SK-N-SH (cell line): ENCODE measurements around the gene SPATA24. TPM values are rescaled to one million over a fixed set of nuclear protein-coding genes. Genes with fewer than 3 reads are reported as not detected.

ENCODE experiments used
- CTCF ChIA-PET: fragments of 300-600, 350-600 bp; formaldehyde crosslinking; extraction: SDS; loops from one replicate; lab custom pipeline; 2021; lab: Yijun Ruan, JAX
- POLR2A ChIA-PET: fragments of 350-600 bp; sonication (Branson Sonifier 250); formaldehyde crosslinking; extraction: SDS; loops from one replicate; lab custom pipeline; 2020; ENCODE audit warnings: antibody characterized with exemption, inconsistent platforms; lab: Yijun Ruan, JAX
- DNase-seq: peaks from one replicate; pipeline ENCODE4 v3.0.0; 2012
- H2AFZ ChIP-seq: fragments of 200-600 bp; sonication (generic); 2 replicates; pipeline ENCODE4 v1.8.1; 2016; ENCODE audit warnings: antibody characterized with exemption, mild to moderate bottlenecking, low read depth
- H3F3A ChIP-seq: fragments of 200-600 bp; sonication (generic); replicated peaks from 2 replicates; pipeline ENCODE3; 2016; ENCODE audit warnings: antibody characterized with exemption, mild to moderate bottlenecking; ENCODE audit not compliant: insufficient read depth
- H3K27ac ChIP-seq, 2 experiments: fragments of 200-500 bp in 1 of 2; fragments of 200-600 bp in 1 of 2; sonication (Bioruptor generic) in 1 of 2; sonication (generic), shearing (Covaris generic) in 1 of 2; 2 replicates each; pipeline versions ENCODE4 v1.5.1 to v1.6.1; 2014 to 2016; ENCODE audit warnings: low read depth in 2 of 2, inconsistent platforms in 1 of 2, low read length in 1 of 2, mild to moderate bottlenecking in 1 of 2, mixed read lengths in 1 of 2
- H3K27me3 ChIP-seq: fragments of 200-600 bp; sonication (generic), shearing (Covaris generic); 2 replicates; pipeline ENCODE4 v1.6.1; 2016; ENCODE audit warnings: mixed run types; ENCODE audit not compliant: insufficient read depth
- H3K36me3 ChIP-seq, 2 experiments: fragments of 200-500 bp in 1 of 2; fragments of 200-600 bp in 1 of 2; sonication (Bioruptor generic) in 1 of 2; sonication (generic) in 1 of 2; replicated peaks in 1 of 2; 2 replicates each; pipeline versions ENCODE3 to v1.5.1; 2014 to 2016; ENCODE audit warnings: low read length in 1 of 2, mild to moderate bottlenecking in 1 of 2; ENCODE audit not compliant: insufficient read depth in 2 of 2, control insufficient read depth in 1 of 2
- H3K4me1 ChIP-seq, 2 experiments: fragments of 200-500 bp in 1 of 2; fragments of 200-600 bp in 1 of 2; sonication (Bioruptor generic) in 1 of 2; sonication (generic), shearing (Covaris generic) in 1 of 2; 2 replicates each; pipeline versions ENCODE4 v1.5.1 to v1.6.1; 2014 to 2016; ENCODE audit warnings: low read depth in 1 of 2, low read length in 1 of 2, mixed run types in 1 of 2; ENCODE audit not compliant: insufficient read depth in 2 of 2, control insufficient read depth in 1 of 2
- H3K4me2 ChIP-seq: fragments of 200-600 bp; sonication (generic), shearing (Covaris generic); 2 replicates; pipeline ENCODE4 v1.6.1; 2017; ENCODE audit warnings: mixed run types
- H3K4me3 ChIP-seq, 2 experiments: fragments of 200-500 bp in 1 of 2; fragments of 200-600 bp in 1 of 2; sonication (Bioruptor generic) in 1 of 2; sonication (generic), shearing (Covaris generic) in 1 of 2; 2 replicates each; pipeline versions ENCODE4 v1.5.1 to v1.8.1; 2014 to 2016; ENCODE audit warnings: low read depth in 2 of 2, inconsistent platforms in 1 of 2, low read length in 1 of 2, mild to moderate bottlenecking in 1 of 2, mixed read lengths in 1 of 2, moderate library complexity in 1 of 2
- H3K79me2 ChIP-seq: fragments of 200-600 bp; sonication (generic); 2 replicates; pipeline ENCODE4 v1.8.1; 2017; ENCODE audit warnings: mild to moderate bottlenecking; ENCODE audit not compliant: insufficient read depth
- H3K9ac ChIP-seq: fragments of 200-600 bp; sonication (generic); 2 replicates; pipeline ENCODE4 v1.6.1; 2017; ENCODE audit warnings: mixed run types
- H3K9me2 ChIP-seq: fragments of 200-600 bp; sonication (generic); 2 replicates; pipeline ENCODE4 v1.6.1; 2017; ENCODE audit warnings: mixed run types
- H3K9me3 ChIP-seq: fragments of 200-600 bp; sonication (generic); 2 replicates; pipeline ENCODE4 v1.6.1; 2017; ENCODE audit warnings: mixed run types, mild to moderate bottlenecking, moderate library complexity
- H4K20me1 ChIP-seq: fragments of 200-600 bp; sonication (generic); 2 replicates; pipeline ENCODE4 v1.6.1; 2017; ENCODE audit warnings: mild to moderate bottlenecking, mixed run types; ENCODE audit not compliant: insufficient read depth
- CHD2 ChIP-seq: fragments of 150-350 bp; IDR thresholded peaks from 2 replicates; pipeline ENCODE4 v1.6.1; 2018; ENCODE audit warnings: low read length; ENCODE audit not compliant: partially characterized antibody
- FOXM1 ChIP-seq: IDR thresholded peaks from 2 replicates; pipeline ENCODE4 v1.4.0; 2012; ENCODE audit warnings: low read depth, mild to moderate bottlenecking
- GATA2 ChIP-seq: sonication (generic); formaldehyde crosslinking; IDR thresholded peaks from 2 replicates; pipeline ENCODE4 v1.5.0; 2020; ENCODE audit warnings: mild to moderate bottlenecking, missing genetic modification reagents
- NRF1 ChIP-seq: IDR thresholded peaks from 2 replicates; pipeline ENCODE4 v1.6.1; 2012; ENCODE audit warnings: low read depth, mild to moderate bottlenecking, low read length
- RXRA ChIP-seq: IDR thresholded peaks from 2 replicates; pipeline ENCODE4 v1.4.0; 2012; ENCODE audit warnings: low read depth, mild to moderate bottlenecking, borderline replicate concordance
- SIN3A ChIP-seq: IDR thresholded peaks from 2 replicates; pipeline ENCODE4 v1.6.1; 2012; ENCODE audit warnings: low read depth, mild to moderate bottlenecking, low read length, moderate library complexity, borderline replicate concordance
- TAF1 ChIP-seq: IDR thresholded peaks from 2 replicates; pipeline ENCODE4 v1.6.1; 2012; ENCODE audit warnings: low read depth, mild to moderate bottlenecking, low read length, moderate library complexity, borderline replicate concordance
- TCF12 ChIP-seq: IDR thresholded peaks from 2 replicates; pipeline ENCODE4 v1.4.0; 2012
- TEAD4 ChIP-seq: IDR thresholded peaks from 2 replicates; pipeline ENCODE4 v1.4.0; 2012; ENCODE audit warnings: mild to moderate bottlenecking, borderline replicate concordance; ENCODE audit not compliant: insufficient read depth
- WGBS: methylation state at CpG from one replicate; pipeline ENCODE4 v1.1.6; 2017; ENCODE audit warnings: low lambda C conversion rate; 5-methylcytosine and 5-hydroxymethylcytosine counted together
- polyA plus RNA-seq, 3 experiments: library from polyadenylated mRNA; depleted of rRNA; stranded (reverse); fragments of >200 nt; gene quantifications; 2 replicates each; pipeline ENCODE4 v1.2.3, GENCODE V29; 2012
- TF ChIP-seq, protein P1 (sequence below): fragments of 150-350 bp; IDR thresholded peaks from 2 replicates; pipeline ENCODE4 v1.6.1; 2016; ENCODE audit warnings: mild to moderate bottlenecking, low read depth, low read length
- TF ChIP-seq, protein P2 (sequence below): IDR thresholded peaks from 2 replicates; pipeline ENCODE4 v1.4.0; 2012; ENCODE audit warnings: low read depth, borderline replicate concordance
- TF ChIP-seq, protein P3 (sequence below): IDR thresholded peaks from 2 replicates; pipeline ENCODE4 v1.4.0; 2012; ENCODE audit warnings: low read depth, borderline replicate concordance
- TF ChIP-seq, protein P4 (sequence below): IDR thresholded peaks from 2 replicates; pipeline ENCODE4; 2012

SPATA24 gene
- polyA plus RNA-seq, 1 of the 3 experiments (the other 2 are of a cell fraction), result 7.6 TPM

DNA sequence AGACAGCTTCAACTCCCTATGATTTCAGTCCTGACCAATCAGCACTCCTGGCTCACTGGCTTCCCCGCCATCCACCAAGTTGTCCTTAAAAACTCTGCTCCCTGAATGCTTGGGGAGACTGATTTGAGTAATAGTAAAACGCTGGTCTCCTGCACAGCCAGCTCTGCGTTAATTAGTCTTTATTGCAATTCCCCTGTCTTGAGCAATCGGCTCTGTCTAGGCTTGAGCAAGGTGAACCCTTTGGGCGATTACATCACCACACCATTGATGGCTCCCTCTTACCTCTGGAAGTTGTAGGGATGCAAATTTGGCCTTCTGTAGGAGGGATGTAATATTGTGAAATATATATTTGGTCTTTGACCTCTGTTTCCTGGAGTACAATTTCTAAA lies 17.8 kb downstream of the SPATA24 start:
- ChIA-PET CTCF (interaction anchor here (0.9 kb wide), 1 partner anchor 8 kb away, joined by 4 read pairs; no protein-coding TSS in a partner anchor), POLR2A (no interaction called here)
- Histone ChIP-seq H3K36me3 (no peaks in the 10 kb centered on the region), H3K9ac (no peak overlapping the region), H3K4me2 (no peak overlapping the region), H3K9me2 (no peaks in the 10 kb centered on the region), H2AFZ (no peak overlapping the region), H3K9me3 (no peaks in the 10 kb centered on the region), H3K4me1 (peaks cover 0 to 23% of the 10 kb centered on the region in 2 experiments; a peak in 1 of 4 replicates), H3K79me2 (no peaks in the 10 kb centered on the region), H3K27me3 (no peaks in the 10 kb centered on the region), H3F3A (no peaks in the 10 kb centered on the region), H3K4me3 (no peak overlapping the region), H3K27ac (no peak overlapping the region), H4K20me1 (no peaks in the 10 kb centered on the region)
- no peak for DNase-seq
- WGBS, result 87% methylated on average over 5 of the region's 5 CpGs
- TF ChIP-seq TCF12, result no peak
- TF ChIP-seq, protein P1, sequence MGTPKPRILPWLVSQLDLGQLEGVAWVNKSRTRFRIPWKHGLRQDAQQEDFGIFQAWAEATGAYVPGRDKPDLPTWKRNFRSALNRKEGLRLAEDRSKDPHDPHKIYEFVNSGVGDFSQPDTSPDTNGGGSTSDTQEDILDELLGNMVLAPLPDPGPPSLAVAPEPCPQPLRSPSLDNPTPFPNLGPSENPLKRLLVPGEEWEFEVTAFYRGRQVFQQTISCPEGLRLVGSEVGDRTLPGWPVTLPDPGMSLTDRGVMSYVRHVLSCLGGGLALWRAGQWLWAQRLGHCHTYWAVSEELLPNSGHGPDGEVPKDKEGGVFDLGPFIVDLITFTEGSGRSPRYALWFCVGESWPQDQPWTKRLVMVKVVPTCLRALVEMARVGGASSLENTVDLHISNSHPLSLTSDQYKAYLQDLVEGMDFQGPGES, result no peak
- TF ChIP-seq TAF1, result no peak
- no peak for TF ChIP-seq RXRA
- TF ChIP-seq, protein P2, sequence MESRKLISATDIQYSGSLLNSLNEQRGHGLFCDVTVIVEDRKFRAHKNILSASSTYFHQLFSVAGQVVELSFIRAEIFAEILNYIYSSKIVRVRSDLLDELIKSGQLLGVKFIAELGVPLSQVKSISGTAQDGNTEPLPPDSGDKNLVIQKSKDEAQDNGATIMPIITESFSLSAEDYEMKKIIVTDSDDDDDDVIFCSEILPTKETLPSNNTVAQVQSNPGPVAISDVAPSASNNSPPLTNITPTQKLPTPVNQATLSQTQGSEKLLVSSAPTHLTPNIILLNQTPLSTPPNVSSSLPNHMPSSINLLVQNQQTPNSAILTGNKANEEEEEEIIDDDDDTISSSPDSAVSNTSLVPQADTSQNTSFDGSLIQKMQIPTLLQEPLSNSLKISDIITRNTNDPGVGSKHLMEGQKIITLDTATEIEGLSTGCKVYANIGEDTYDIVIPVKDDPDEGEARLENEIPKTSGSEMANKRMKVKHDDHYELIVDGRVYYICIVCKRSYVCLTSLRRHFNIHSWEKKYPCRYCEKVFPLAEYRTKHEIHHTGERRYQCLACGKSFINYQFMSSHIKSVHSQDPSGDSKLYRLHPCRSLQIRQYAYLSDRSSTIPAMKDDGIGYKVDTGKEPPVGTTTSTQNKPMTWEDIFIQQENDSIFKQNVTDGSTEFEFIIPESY, result no peak
- TF ChIP-seq, protein P3, sequence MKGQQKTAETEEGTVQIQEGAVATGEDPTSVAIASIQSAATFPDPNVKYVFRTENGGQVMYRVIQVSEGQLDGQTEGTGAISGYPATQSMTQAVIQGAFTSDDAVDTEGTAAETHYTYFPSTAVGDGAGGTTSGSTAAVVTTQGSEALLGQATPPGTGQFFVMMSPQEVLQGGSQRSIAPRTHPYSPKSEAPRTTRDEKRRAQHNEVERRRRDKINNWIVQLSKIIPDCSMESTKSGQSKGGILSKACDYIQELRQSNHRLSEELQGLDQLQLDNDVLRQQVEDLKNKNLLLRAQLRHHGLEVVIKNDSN, result no peak
- TF ChIP-seq GATA2 (CRISPR knock-in tag), result no peak
- TF ChIP-seq, protein P4, sequence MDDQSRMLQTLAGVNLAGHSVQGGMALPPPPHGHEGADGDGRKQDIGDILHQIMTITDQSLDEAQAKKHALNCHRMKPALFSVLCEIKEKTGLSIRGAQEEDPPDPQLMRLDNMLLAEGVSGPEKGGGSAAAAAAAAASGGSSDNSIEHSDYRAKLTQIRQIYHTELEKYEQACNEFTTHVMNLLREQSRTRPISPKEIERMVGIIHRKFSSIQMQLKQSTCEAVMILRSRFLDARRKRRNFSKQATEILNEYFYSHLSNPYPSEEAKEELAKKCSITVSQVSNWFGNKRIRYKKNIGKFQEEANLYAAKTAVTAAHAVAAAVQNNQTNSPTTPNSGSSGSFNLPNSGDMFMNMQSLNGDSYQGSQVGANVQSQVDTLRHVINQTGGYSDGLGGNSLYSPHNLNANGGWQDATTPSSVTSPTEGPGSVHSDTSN, result no peak
- no peak for TF ChIP-seq TEAD4
- TF ChIP-seq CHD2, result no peak
- TF ChIP-seq NRF1, result no peak
- TF ChIP-seq FOXM1, result no peak
- TF ChIP-seq SIN3A, result no peak
